GM04504 (cell line): ENCODE measurements around the gene NAT10.

Experiments used
- DNase-seq: peaks from one replicate; pipeline ENCODE4 v3.0.0-alpha.2; 2012; ENCODE audit warnings: low read depth

NAT10 gene

DNA sequence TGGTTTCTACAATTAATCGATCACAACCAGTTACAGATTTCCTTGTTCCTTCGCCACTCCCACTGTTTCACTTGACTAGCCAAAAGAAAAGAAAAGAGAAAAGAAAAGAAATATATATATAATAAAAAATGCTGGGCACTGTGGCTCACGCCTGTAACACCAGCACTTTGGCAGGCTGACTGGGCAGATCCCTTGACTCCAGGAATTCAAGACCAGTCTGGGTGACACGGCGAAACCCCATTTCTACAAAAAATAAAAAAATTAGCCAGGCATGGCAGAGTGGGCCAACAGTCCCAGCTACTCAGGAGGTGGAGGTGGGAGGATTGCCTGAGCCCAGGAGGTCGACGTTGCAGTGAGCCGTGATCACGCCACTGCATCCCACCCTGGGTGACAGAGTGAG is 83.8 kb downstream of the NAT10 start:
- DNase-seq = no peak

GRCh38 chr11:34190192-34191139 is 85.0 kb downstream of the NAT10 start:
- no peak for DNase-seq

DNA sequence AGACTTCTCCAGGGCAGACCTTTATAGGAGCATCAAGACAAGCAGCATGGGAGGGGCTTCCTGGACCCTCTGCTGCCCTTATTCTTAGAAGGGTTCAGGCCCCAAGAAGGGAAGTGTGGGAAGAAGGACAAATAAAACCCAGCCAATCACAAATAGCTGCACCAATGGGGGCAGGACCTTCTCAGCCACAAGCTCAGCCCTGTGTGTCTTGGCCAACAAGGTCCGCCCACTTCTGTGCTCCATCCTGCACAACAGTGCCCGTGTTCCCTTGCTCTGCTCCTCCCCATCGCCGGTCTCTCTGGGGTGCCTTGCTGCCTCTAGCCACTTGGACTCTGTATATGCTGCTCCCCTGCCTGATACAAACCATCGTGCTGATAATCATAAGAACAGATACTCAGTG is 86.1 kb downstream of the NAT10 start:
- no peak for DNase-seq

GRCh38 chr11:34192481-34193401 is 87.3 kb downstream of the NAT10 start:
- DNase-seq = peak; percentile 96

DNA sequence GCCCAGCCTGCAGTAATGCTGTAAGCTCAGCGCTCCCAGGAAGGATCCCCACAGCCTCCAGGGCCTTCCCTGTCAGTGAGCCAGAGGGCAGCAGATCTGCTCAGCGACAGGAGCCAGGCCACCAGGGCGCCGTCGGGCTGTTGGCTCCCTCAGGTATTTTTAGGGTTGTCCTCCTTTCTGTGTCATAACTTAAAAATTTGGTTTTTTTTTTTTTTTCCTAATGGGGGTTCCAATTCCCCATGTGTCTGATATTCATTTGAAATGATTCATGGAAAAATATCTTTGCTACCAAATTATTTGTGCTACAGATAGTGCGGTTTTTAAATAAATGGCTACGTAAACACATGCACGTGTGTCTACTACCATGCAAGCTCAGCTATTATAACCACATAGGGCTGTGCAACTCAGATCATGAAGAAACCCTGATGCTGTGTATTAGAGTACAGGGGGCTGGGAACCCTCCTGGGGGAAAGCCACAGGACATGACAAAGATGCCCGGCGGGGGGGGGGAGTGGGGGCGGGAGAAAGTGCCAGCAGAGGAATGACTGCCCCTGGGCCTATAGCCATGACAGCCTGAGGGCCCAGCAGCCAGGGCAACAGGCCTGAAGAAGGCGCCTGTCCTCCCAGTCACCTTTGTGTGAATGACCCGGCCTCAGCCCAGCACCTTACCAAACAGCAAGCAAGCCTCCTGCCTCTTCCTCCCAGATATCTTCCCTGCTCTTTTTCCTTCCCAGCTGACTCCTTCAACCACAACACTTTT is 89.3 kb downstream of the NAT10 start:
- DNase-seq = no peak
